Tibial artery (tissue), 4 donors: Measurements from ENCODE around the gene IQCH.

Source experiments
- DNase-seq, 2 donors: peaks; one replicate each; pipeline ENCODE4 v3.0.0-alpha.2; 2019
- H3K27ac ChIP-seq, 2 donors: fragments of 200-600 bp; sonication (generic) in 1 of 2; 1 replicate in 1 of 2; 2 replicates in 1 of 2; pipeline ENCODE4 v1.5.1; 2018 to 2019; ENCODE audit warnings: mild to moderate bottlenecking in 1 of 2
- H3K27me3 ChIP-seq, 2 donors: fragments of 200-600 bp; sonication (generic) in 1 of 2; one replicate each; pipeline versions ENCODE4 v1.5.1 to v1.6.0; 2016 to 2019
- H3K36me3 ChIP-seq, 3 donors: fragments of 200-600 bp; sonication (generic) in 2 of 3; one replicate each; pipeline ENCODE4 v1.5.1; 2016 to 2019; ENCODE audit warnings: mild to moderate bottlenecking in 2 of 3
- H3K4me1 ChIP-seq, 4 donors: fragments of 200-600 bp; sonication (generic) in 2 of 4; 1 replicate in 3 of 4; 2 replicates in 1 of 4; pipeline ENCODE4 v1.5.1; 2016 to 2019
- H3K4me3 ChIP-seq, 2 donors: fragments of 200-600 bp; sonication (generic) in 1 of 2; 1 replicate in 1 of 2; 2 replicates in 1 of 2; pipeline ENCODE4 v1.5.1; 2018 to 2019; ENCODE audit warnings: mild to moderate bottlenecking in 2 of 2
- H3K9me3 ChIP-seq, 3 donors: fragments of 200-600 bp; sonication (generic) in 1 of 3; one replicate each; pipeline ENCODE4 v1.5.1; 2016 to 2019
- CTCF ChIP-seq, 2 experiments: fragments of 200-600 bp in 1 of 2; fragments of 450-650 bp in 1 of 2; IDR thresholded peaks; one replicate each; pipeline ENCODE4 v1.5.1; 2017 to 2019; ENCODE audit warnings: antibody characterized with exemption in 2 of 2, mild to moderate bottlenecking in 1 of 2, moderate library complexity in 1 of 2
- intact Hi-C: fragments of 100-400 bp; cut with DNase I; formaldehyde crosslinking; loops from one replicate; pipeline ENCODE4 v1.15.0; 2023; ENCODE audit warnings: low total_unique reads

IQCH gene

GRCh38 chr15:67254238-67255175, at the start of gene IQCH, which contains the start of gene AAGAB:
Gene IQCH, plus strand, starts transcription at chr15:67254786. Its CDS starts 111 bp downstream, at chr15:67254897.
Gene AAGAB, minus strand, starts transcription at chr15:67254661. Its CDS starts 30 bp downstream, at chr15:67254631.
- intact Hi-C loops = no loop called here
- Histone ChIP-seq H3K4me1 (peaks cover 0 to 23% (median 10%) of the 10 kb centered on the region in 4 donors), H3K27ac (peak within 1 kb of the TSS; percentile 73 to 88), H3K9me3 (no peaks in the 10 kb centered on the region), H3K4me3 (peak within 1 kb of the TSS; percentile 64 to 81), H3K36me3 (no peaks in the 10 kb centered on the region), H3K27me3 (no peaks in the 10 kb centered on the region)
- DNase-seq = peak; percentile 96 to 98
- TF ChIP-seq CTCF (IDR thresholded peaks at IDR 0.05) = peak in 1 of 2 experiments; percentile 14

- TF ChIP-seq CTCF (IDR thresholded peaks at IDR 0.05) = no peak
- Histone ChIP-seq H3K9me3 (no peaks in the 10 kb centered on the region), H3K27me3 (no peaks in the 10 kb centered on the region), H3K4me1 (peaks cover 0 to 3% (median 0%) of the 10 kb centered on the region in 4 donors), H3K27ac (no peak overlapping the region), H3K4me3 (no peak overlapping the region), H3K36me3 (peaks cover 6 to 34% (median 16%) of the 10 kb centered on the region in 3 donors)
- no peak for DNase-seq
- intact Hi-C loops = no loop called here
Measured at GRCh38 chr15:67207555-67208207, 46.9 kb upstream of the IQCH start.

DNA sequence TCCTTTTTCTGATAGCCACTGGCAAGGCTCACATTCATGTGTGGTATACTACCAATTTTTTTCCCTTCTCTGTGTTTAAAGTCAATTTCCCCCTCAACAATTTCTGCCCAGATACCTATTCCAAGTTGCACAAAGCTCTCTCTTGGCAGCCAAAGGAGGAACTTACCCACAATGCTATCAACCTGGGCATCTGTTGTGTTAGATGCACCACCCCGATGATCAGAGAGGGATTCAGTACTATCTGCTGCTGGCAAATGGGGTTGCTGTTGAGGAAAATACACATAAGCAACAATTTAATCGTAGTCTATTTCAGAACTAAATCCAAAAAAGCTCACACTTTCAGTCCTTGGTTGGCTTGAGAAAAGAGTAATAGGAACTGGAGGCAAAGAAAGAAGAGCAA, 46.2 kb upstream of the IQCH start:
- DNase-seq = no peak
- no peak overlapping the region for H3K27ac ChIP-seq
- TF ChIP-seq CTCF (IDR thresholded peaks at IDR 0.05) = no peak
- no peaks in the 10 kb centered on the region for H3K27me3 ChIP-seq
- H3K36me3 ChIP-seq = peaks cover 6 to 33% (median 16%) of the 10 kb centered on the region in 3 donors
- intact Hi-C loops = no loop called here
- H3K4me3 ChIP-seq = no peak overlapping the region
- no peaks in the 10 kb centered on the region for H3K4me1 ChIP-seq
- H3K9me3 ChIP-seq = no peaks in the 10 kb centered on the region

GRCh38 chr15:67210555-67211168, 43.9 kb upstream of the IQCH start:
- H3K27ac ChIP-seq = no peak overlapping the region
- intact Hi-C loops = no loop called here
- H3K4me3 ChIP-seq = no peak overlapping the region
- no peak for DNase-seq
- H3K36me3 ChIP-seq = peaks cover 6 to 25% (median 7%) of the 10 kb centered on the region in 3 donors
- H3K4me1 ChIP-seq = no peaks in the 10 kb centered on the region
- H3K9me3 ChIP-seq = no peaks in the 10 kb centered on the region
- TF ChIP-seq CTCF (IDR thresholded peaks at IDR 0.05) = no peak
- H3K27me3 ChIP-seq = no peaks in the 10 kb centered on the region

GRCh38 chr15:67212684-67213367, 41.8 kb upstream of the IQCH start:
- no peak for TF ChIP-seq CTCF (IDR thresholded peaks at IDR 0.05)
- intact Hi-C loops = no loop called here
- Histone ChIP-seq H3K4me3 (no peak overlapping the region), H3K27ac (no peak overlapping the region), H3K27me3 (no peaks in the 10 kb centered on the region), H3K4me1 (no peaks in the 10 kb centered on the region), H3K36me3 (peaks cover 5 to 9% (median 7%) of the 10 kb centered on the region in 3 donors), H3K9me3 (no peaks in the 10 kb centered on the region)
- DNase-seq = no peak
